Tibial artery (tissue), 4 donors: Measurements from ENCODE around the gene HIPK2.

Source experiments
- DNase-seq, 2 donors: peaks; one replicate each; pipeline ENCODE4 v3.0.0-alpha.2; 2019
- H3K27ac ChIP-seq, 2 donors: fragments of 200-600 bp; sonication (generic) in 1 of 2; 1 replicate in 1 of 2; 2 replicates in 1 of 2; pipeline ENCODE4 v1.5.1; 2018 to 2019; ENCODE audit warnings: mild to moderate bottlenecking in 1 of 2
- H3K27me3 ChIP-seq, 2 donors: fragments of 200-600 bp; sonication (generic) in 1 of 2; one replicate each; pipeline versions ENCODE4 v1.5.1 to v1.6.0; 2016 to 2019
- H3K36me3 ChIP-seq, 3 donors: fragments of 200-600 bp; sonication (generic) in 2 of 3; one replicate each; pipeline ENCODE4 v1.5.1; 2016 to 2019; ENCODE audit warnings: mild to moderate bottlenecking in 2 of 3
- H3K4me1 ChIP-seq, 4 donors: fragments of 200-600 bp; sonication (generic) in 2 of 4; 1 replicate in 3 of 4; 2 replicates in 1 of 4; pipeline ENCODE4 v1.5.1; 2016 to 2019
- H3K4me3 ChIP-seq, 2 donors: fragments of 200-600 bp; sonication (generic) in 1 of 2; 1 replicate in 1 of 2; 2 replicates in 1 of 2; pipeline ENCODE4 v1.5.1; 2018 to 2019; ENCODE audit warnings: mild to moderate bottlenecking in 2 of 2
- H3K9me3 ChIP-seq, 3 donors: fragments of 200-600 bp; sonication (generic) in 1 of 3; one replicate each; pipeline ENCODE4 v1.5.1; 2016 to 2019
- intact Hi-C: fragments of 100-400 bp; cut with DNase I; formaldehyde crosslinking; loops from one replicate; pipeline ENCODE4 v1.15.0; 2023; ENCODE audit warnings: low total_unique reads
- TF ChIP-seq, protein P1 (sequence below), 2 experiments: fragments of 200-600 bp in 1 of 2; fragments of 450-650 bp in 1 of 2; IDR thresholded peaks; one replicate each; pipeline ENCODE4 v1.5.1; 2017 to 2019; ENCODE audit warnings: antibody characterized with exemption in 2 of 2, mild to moderate bottlenecking in 1 of 2, moderate library complexity in 1 of 2

HIPK2 gene

DNA sequence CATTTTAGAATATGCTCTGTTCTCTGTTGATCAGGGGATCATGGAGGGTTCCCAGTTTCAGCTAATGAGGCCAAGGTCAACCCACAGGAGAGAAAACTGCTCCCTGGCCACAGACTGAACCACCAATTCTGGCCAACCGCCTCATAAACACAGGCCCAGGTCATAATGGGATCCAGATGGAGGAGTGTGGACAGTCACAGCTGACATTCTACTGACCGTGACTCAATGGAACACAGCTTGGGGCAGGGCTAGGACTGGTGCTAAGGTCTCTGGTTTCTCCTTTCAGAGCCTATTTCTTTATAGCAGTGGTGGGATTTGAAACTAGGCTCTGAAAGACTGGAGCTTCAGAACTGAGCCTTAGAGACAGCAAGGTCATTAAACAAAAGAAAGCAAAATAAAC, 68.3 kb downstream of the HIPK2 start:
- no peak overlapping the region for H3K27ac ChIP-seq

DNA sequence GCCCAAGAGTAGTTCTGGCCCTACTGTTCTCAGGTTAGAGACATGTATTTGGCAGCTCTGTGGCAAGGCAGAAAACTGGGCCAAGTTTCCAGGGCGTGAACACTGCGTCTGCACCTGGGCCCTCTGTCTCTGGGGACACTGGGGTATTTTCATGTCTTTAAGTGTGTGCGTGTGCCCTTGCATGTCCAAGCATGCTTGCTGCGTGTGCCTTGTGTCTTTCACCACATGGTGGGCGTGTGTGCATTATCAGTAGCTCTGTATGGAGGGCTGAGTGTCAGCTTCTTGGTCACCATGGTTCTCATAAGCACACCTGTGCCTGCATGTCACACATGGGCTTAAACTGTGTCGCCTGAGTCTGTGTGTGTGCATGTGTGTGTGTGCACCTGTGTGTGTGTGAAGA, 69.3 kb downstream of the HIPK2 start:
- H3K4me1 ChIP-seq: peaks cover 0 to 24% (median 10%) of the 10 kb centered on the region in 4 donors
- intact Hi-C loops: no loop called here
- no peaks in the 10 kb centered on the region for H3K27me3 ChIP-seq
- TF ChIP-seq, protein P1, sequence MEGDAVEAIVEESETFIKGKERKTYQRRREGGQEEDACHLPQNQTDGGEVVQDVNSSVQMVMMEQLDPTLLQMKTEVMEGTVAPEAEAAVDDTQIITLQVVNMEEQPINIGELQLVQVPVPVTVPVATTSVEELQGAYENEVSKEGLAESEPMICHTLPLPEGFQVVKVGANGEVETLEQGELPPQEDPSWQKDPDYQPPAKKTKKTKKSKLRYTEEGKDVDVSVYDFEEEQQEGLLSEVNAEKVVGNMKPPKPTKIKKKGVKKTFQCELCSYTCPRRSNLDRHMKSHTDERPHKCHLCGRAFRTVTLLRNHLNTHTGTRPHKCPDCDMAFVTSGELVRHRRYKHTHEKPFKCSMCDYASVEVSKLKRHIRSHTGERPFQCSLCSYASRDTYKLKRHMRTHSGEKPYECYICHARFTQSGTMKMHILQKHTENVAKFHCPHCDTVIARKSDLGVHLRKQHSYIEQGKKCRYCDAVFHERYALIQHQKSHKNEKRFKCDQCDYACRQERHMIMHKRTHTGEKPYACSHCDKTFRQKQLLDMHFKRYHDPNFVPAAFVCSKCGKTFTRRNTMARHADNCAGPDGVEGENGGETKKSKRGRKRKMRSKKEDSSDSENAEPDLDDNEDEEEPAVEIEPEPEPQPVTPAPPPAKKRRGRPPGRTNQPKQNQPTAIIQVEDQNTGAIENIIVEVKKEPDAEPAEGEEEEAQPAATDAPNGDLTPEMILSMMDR (IDR thresholded peaks at IDR 0.05): no peak
- H3K9me3 ChIP-seq: no peaks in the 10 kb centered on the region
- peaks cover 12 to 55% (median 32%) of the 10 kb centered on the region in 3 donors for H3K36me3 ChIP-seq
- peak in 1 of 2 donors; percentile 38 for DNase-seq
- no peak overlapping the region for H3K27ac ChIP-seq
- H3K4me3 ChIP-seq: no peak overlapping the region

More for the DNA sequence above, 68.3 kb downstream of the HIPK2 start:
- no peaks in the 10 kb centered on the region for H3K27me3 ChIP-seq
- no peak overlapping the region for H3K4me3 ChIP-seq
- peaks cover 0 to 19% (median 7%) of the 10 kb centered on the region in 4 donors for H3K4me1 ChIP-seq
- TF ChIP-seq, protein P1 (IDR thresholded peaks at IDR 0.05): no peak
- DNase-seq: peak; percentile 70 to 78
- intact Hi-C loops: no loop called here
- no peaks in the 10 kb centered on the region for H3K9me3 ChIP-seq
- peaks cover 22 to 64% (median 41%) of the 10 kb centered on the region in 3 donors for H3K36me3 ChIP-seq

DNA sequence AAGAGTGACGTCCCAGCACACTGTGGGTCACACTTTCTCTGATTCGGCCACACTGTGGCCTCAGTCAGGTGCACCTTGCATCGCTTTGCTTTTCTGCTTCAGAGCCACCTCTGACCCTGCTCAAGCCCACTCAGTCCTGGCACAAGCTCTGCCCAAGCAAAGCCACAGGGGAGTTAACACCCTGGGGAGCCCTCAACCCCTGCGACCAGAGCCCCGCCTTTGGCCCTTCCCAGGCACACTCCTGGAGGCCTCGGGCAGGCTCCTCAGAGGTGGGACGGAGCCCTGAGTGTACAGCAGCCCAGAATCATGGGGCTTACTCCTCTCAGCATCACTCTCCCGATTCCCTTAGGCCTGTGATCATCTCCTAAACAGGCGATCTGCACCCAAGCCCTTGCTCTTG, 71.0 kb downstream of the HIPK2 start:
- Histone ChIP-seq H3K27me3 (no peaks in the 10 kb centered on the region), H3K9me3 (no peaks in the 10 kb centered on the region), H3K4me1 (peaks cover 0 to 36% (median 18%) of the 10 kb centered on the region in 4 donors), H3K27ac (no peak overlapping the region), H3K36me3 (peaks cover 7 to 40% (median 19%) of the 10 kb centered on the region in 3 donors), H3K4me3 (no peak overlapping the region)
- DNase-seq: peak in 1 of 2 donors; percentile 53
- TF ChIP-seq, protein P1 (IDR thresholded peaks at IDR 0.05): no peak
- intact Hi-C loops: no loop called here

DNA sequence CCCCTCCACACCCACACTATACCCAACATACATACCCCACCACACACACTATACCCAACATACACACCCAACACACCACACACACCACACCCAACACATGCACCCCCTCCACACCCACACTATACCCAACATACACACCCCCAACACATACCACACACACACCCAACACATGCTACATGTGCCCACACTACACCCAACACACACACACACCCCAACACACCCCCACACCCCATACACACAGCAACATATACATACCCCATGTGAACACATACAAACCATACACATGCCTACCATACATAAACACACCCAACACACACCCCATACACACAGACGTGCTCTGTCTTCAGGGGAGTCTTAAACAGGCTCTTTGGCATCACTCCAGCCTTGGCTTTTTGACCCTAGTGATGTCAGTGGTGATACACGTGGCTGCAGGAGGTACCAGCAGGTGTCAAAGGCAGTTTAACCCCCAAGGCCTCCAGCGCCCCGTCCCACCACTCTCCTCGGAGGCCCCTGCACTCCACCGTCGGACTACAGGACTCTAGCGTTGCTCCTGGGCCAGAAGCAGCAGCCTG, 73.4 kb downstream of the HIPK2 start:
- Histone ChIP-seq H3K27me3 (no peaks in the 10 kb centered on the region), H3K36me3 (peaks cover 7 to 55% (median 23%) of the 10 kb centered on the region in 3 donors), H3K9me3 (no peaks in the 10 kb centered on the region), H3K27ac (no peak overlapping the region), H3K4me3 (no peak overlapping the region), H3K4me1 (peaks cover 0 to 33% (median 16%) of the 10 kb centered on the region in 4 donors)
- intact Hi-C loops: no loop called here
- TF ChIP-seq, protein P1 (IDR thresholded peaks at IDR 0.05): no peak
- peak in 1 of 2 donors; percentile 51 for DNase-seq

DNA sequence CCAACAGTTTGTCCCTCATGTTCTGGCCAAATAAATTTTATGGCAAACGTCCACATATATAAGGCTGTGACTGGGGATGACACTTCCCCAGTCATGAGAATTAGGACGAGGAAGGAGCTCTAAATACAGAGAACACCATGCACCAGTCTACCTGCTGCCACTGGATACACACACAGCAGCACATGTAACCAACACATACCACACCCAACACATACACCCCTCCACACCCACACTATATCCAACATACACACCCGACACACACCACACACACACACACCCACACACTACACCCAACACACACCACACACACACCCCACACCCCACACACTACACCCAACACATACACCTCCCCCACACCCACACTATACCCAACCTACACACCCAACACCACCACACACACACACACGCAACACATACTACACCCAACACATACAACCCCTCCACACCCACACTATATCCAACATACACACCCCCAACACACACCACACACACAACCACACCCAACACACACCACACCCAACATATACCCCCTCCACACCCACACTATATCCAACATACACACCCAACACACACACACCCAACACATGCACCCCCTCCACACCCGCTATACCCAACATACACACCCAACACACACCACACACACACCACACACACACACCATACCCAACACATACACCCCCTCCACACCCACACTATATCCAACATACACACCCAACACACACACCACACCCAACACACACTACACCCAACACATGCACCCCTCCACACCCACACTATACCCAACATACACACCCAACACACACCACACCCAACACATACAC, 74.1 kb downstream of the HIPK2 start:
- H3K4me1 ChIP-seq: peaks cover 0 to 32% (median 14%) of the 10 kb centered on the region in 4 donors
- DNase-seq: peak in 1 of 2 donors; percentile 53
- TF ChIP-seq, protein P1 (IDR thresholded peaks at IDR 0.05): no peak
- no peaks in the 10 kb centered on the region for H3K9me3 ChIP-seq
- intact Hi-C loops: no loop called here
- H3K27me3 ChIP-seq: no peaks in the 10 kb centered on the region
- no peak overlapping the region for H3K4me3 ChIP-seq
- peak overlapping the region; percentile 29 to 47 for H3K27ac ChIP-seq
- peaks cover 7 to 55% (median 23%) of the 10 kb centered on the region in 3 donors for H3K36me3 ChIP-seq
